MM.1S (cell line): ENCODE results near the gene PRIMA1.

Experiments used
- DNase-seq: peaks from one replicate; pipeline ENCODE4 v3.0.0-alpha.2; 2015
- H2AFZ ChIP-seq: fragments of 300-600 bp; sonication (generic); 2 replicates; pipeline ENCODE4 v1.6.0; 2016; ENCODE audit warnings: antibody characterized with exemption, low read length
- H3F3A ChIP-seq: fragments of 300-600 bp; sonication (generic); 2 replicates; pipeline ENCODE4 v1.6.1; 2016; ENCODE audit warnings: mild to moderate bottlenecking, antibody characterized with exemption, low read length, moderate library complexity, mixed read lengths; ENCODE audit not compliant: insufficient read depth
- H3K27ac ChIP-seq: fragments of 300-600 bp; sonication (generic); 2 replicates; pipeline ENCODE4 v1.5.1; 2016; ENCODE audit warnings: mild to moderate bottlenecking, low read length
- H3K27me3 ChIP-seq: fragments of 300-600 bp; sonication (generic); replicated peaks from 2 replicates; pipeline ENCODE4 v1.6.0; 2016; ENCODE audit warnings: low read length; ENCODE audit not compliant: insufficient read depth
- H3K36me3 ChIP-seq: fragments of 300-600 bp; sonication (generic); replicated peaks from 2 replicates; pipeline ENCODE4 v1.6.1; 2016; ENCODE audit warnings: mild to moderate bottlenecking, low read length, mixed read lengths; ENCODE audit not compliant: insufficient read depth
- H3K4me1 ChIP-seq: fragments of 300-600 bp; sonication (generic); 2 replicates; pipeline ENCODE4 v1.6.1; 2016; ENCODE audit warnings: low read length, mixed read lengths
- H3K4me2 ChIP-seq: fragments of 300-600 bp; sonication (generic); 2 replicates; pipeline ENCODE4 v1.6.0; 2016; ENCODE audit warnings: low read depth, low read length
- H3K4me3 ChIP-seq: fragments of 300-600 bp; sonication (generic); 2 replicates; pipeline ENCODE4 v1.5.1; 2016; ENCODE audit warnings: low read length, mixed read lengths
- H3K79me2 ChIP-seq: fragments of 300-600 bp; sonication (generic); 2 replicates; pipeline ENCODE4 v1.6.1; 2016; ENCODE audit warnings: mixed run types, low read length, mixed read lengths
- H3K9ac ChIP-seq: fragments of 300-600 bp; sonication (generic); 2 replicates; pipeline ENCODE4 v1.6.1; 2016; ENCODE audit warnings: low read length, mixed read lengths
- H3K9me2 ChIP-seq: fragments of 300-600 bp; sonication (generic); replicated peaks from 2 replicates; pipeline ENCODE4 v1.6.1; 2016; ENCODE audit warnings: mild to moderate bottlenecking, low read length, mixed read lengths; ENCODE audit not compliant: insufficient read depth
- H3K9me3 ChIP-seq: fragments of 300-600 bp; sonication (generic); replicated peaks from 2 replicates; pipeline ENCODE4 v1.6.1; 2016; ENCODE audit warnings: mild to moderate bottlenecking, low read length, mixed read lengths; ENCODE audit not compliant: insufficient read depth
- H4K20me1 ChIP-seq: fragments of 300-600 bp; sonication (generic); 2 replicates; pipeline ENCODE4 v1.6.1; 2016; ENCODE audit warnings: mild to moderate bottlenecking, low read length, moderate library complexity, mixed read lengths; ENCODE audit not compliant: insufficient read depth
- CTCF ChIP-seq: fragments of 300-600 bp; sonication (generic); IDR thresholded peaks from 2 replicates; pipeline ENCODE4 v1.5.1; 2016; ENCODE audit warnings: antibody characterized with exemption, low read length, mixed read lengths
- EZH2 ChIP-seq: fragments of 300-600 bp; sonication (generic); optimal IDR thresholded peaks from 2 replicates; pipeline ENCODE3; 2017; ENCODE audit warnings: low read depth, mild to moderate bottlenecking, antibody characterized with exemption, low read length, mixed read lengths
- EZH2phosphoT487 ChIP-seq: fragments of 300-600 bp; sonication (generic); IDR thresholded peaks from 2 replicates; pipeline ENCODE4 v1.6.1; 2018; ENCODE audit warnings: antibody characterized with exemption, low read length

The PRIMA1 gene

DNA sequence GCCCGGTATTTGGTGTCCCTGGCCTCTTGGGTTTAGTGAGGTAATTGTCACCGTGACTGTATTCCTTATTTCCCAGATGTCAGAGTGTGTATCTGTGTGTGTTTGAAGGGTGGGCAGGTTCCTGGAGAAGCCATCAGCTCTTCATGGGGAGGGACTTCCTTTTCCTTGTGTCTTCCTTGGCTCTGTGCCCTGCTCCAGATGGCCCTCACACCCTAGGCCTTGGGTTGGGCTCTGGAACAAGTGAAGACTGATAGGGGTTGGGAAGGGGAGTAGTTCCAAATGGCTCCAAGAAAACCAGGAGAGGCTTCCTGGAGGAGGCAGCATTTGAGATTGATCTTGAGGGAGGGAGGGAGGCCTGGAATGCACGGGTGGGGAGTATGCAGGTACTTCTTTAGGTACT, 43.8 kb upstream of the PRIMA1 start:
- no peak overlapping the region for H2AFZ ChIP-seq

DNA sequence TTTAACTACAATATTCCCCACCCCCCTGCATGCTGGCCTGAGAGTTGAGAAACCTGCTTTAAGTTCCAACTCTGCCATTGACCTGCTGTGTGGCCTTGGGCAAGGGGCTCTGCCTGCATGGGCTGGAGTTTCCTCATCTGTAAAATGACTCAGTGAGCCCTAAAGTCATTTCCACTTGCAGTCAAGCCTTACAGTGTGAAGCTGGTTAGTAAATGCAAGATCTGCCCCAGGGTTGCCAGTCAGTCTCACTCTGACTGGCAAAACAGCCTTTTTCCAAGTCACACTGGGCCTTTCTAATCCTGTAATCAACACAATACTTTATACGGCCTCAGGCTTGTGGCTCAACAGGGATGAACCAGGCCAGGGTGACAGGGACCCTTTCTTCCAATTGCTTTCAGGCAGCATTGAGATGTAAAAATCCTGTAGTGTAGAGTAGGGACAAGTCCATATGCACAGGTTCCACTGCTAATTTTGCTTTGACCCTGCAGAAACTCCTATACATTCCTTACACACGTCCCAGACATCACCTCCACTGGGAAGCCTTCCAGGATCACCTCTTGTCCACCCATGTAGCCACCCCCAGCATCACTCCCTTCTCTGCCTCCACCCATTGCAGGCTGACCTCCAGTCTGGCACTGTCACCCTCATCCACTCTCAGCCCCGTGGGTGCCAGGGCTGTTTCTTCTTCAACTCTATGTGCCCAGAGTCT, 42.6 kb upstream of the PRIMA1 start:
- Histone ChIP-seq H3K9ac (no peak overlapping the region), H4K20me1 (no peaks in the 10 kb centered on the region), H3K79me2 (no peaks in the 10 kb centered on the region), H3F3A (no peaks in the 10 kb centered on the region), H3K36me3 (no peaks in the 10 kb centered on the region), H3K4me3 (no peak overlapping the region), H3K27ac (no peak overlapping the region), H3K9me2 (no peaks in the 10 kb centered on the region), H3K27me3 (no peaks in the 10 kb centered on the region), H2AFZ (no peak overlapping the region), H3K4me2 (no peak overlapping the region), H3K9me3 (no peaks in the 10 kb centered on the region), H3K4me1 (no peaks in the 10 kb centered on the region)
- no peak for DNase-seq
- no peak for TF ChIP-seq EZH2phosphoT487
- no peak for TF ChIP-seq EZH2
- no peak for TF ChIP-seq CTCF

More for the DNA sequence above, 43.8 kb upstream of the PRIMA1 start:
- Histone ChIP-seq H3K27me3 (no peaks in the 10 kb centered on the region), H3K4me1 (no peaks in the 10 kb centered on the region), H3K27ac (no peak overlapping the region), H3K4me3 (no peak overlapping the region), H3K9me2 (no peaks in the 10 kb centered on the region), H3K9me3 (no peaks in the 10 kb centered on the region), H3K4me2 (no peak overlapping the region), H3F3A (no peaks in the 10 kb centered on the region), H3K9ac (no peak overlapping the region), H3K79me2 (no peaks in the 10 kb centered on the region), H3K36me3 (no peaks in the 10 kb centered on the region), H4K20me1 (no peaks in the 10 kb centered on the region)
- DNase-seq: no peak
- TF ChIP-seq CTCF (no peak), EZH2phosphoT487 (no peak), EZH2 (no peak)

DNA sequence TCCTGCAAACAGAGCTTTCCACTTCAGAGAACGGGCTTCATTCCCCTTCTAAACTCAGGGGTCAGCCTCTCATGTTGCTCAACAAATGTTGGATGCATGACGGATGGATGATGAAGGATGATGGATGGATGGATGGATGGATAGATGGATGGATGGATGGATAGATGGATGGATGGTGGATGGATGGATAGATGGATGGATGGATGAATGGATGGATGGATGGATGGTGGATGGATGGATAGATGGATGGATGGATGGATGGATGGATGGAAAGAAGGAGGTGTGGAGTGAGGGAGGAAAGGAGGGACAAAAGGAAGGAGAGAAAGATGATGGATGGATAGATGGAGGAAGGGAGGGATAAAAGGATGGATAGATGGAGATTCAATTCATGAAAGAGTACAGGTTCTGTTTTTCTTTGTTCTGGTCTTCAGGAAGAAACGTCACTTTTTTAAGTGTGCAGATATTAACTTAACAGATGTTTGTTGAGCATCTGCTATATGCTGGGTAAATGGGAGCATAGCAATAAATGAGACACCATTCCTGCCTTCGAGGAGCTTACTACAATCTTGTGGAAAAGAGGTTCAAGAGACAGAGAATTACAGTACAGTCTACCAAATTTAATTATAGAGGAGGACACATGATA, 41.7 kb upstream of the PRIMA1 start:
- Histone ChIP-seq H3K9me2 (no peaks in the 10 kb centered on the region), H3K79me2 (no peaks in the 10 kb centered on the region)
- no peak for TF ChIP-seq CTCF
- no peak for TF ChIP-seq EZH2phosphoT487
- TF ChIP-seq EZH2: no peak

More for the DNA sequence above, 41.7 kb upstream of the PRIMA1 start:
- Histone ChIP-seq H3F3A (no peaks in the 10 kb centered on the region), H3K4me1 (no peaks in the 10 kb centered on the region), H3K9me3 (no peaks in the 10 kb centered on the region), H3K36me3 (no peaks in the 10 kb centered on the region), H3K4me2 (no peak overlapping the region), H2AFZ (no peak overlapping the region), H3K4me3 (no peak overlapping the region), H4K20me1 (no peaks in the 10 kb centered on the region), H3K27me3 (no peaks in the 10 kb centered on the region), H3K9ac (no peak overlapping the region), H3K27ac (no peak overlapping the region)
- no peak for DNase-seq
